ENCODE measurements around the gene CCL21. TPM values are rescaled to one million over a fixed set of nuclear protein-coding genes. Genes with fewer than 3 reads are reported as not detected.

Gene CCL21
- total RNA-seq, 1 experiment from 2014 or later, result not detected

GRCh38 chr9:34691936-34692315 is 18.0 kb downstream of the CCL21 start:
- Histone ChIP-seq H3K4me1 (peaks cover 4% of the 10 kb centered on the region; the same call in 1 of the 2 replicates), H3K27me3 (replicated peaks; ENCODE audit: control insufficient read depth, insufficient read depth, low read length) (no peaks in the 10 kb centered on the region), H3K36me3 (ENCODE audit: control insufficient read depth, insufficient read depth, low read length) (no peaks in the 10 kb centered on the region), H3K9me3 (no peaks in the 10 kb centered on the region), H3K4me3 (ENCODE audit: low read depth, low read length) (no peak overlapping the region)
- Mint-ChIP-seq H3K9me3 (ENCODE audit: unreplicated experiment) (no peaks in the 10 kb centered on the region), H3K27me3 (ENCODE audit: insufficient read depth, unreplicated experiment) (peaks cover 3% of the 10 kb centered on the region), H3K27ac (ENCODE audit: unreplicated experiment) (no peak overlapping the region), H3K4me1 (ENCODE audit: low read depth, unreplicated experiment) (peaks cover 6% of the 10 kb centered on the region), H3K4me3 (ENCODE audit: unreplicated experiment) (no peak overlapping the region), H3K36me3 (ENCODE audit: insufficient read depth, unreplicated experiment) (no peaks in the 10 kb centered on the region)
- intact Hi-C loops (cut with micrococcal nuclease; ENCODE audit: unreplicated experiment), result no loop called here
- ChIA-PET POLR2A (no interaction called here), CTCF (interaction anchor here (0.6 to 0.7 kb wide), 2 partner anchors 58 to 102 kb away, joined by 5 read pairs; partner anchors contain the start of gene CNTFR)
- no peak for DNase-seq
- no TSS peak for BruUV-seq (replicated peaks)
- no peak for TF ChIP-seq CTCF (IDR thresholded peaks at IDR 0.05; ENCODE audit: insufficient read depth in 1 of 2, low read depth in 1 of 2, low read length in 1 of 2, severe bottlenecking in 1 of 2, unreplicated experiment in 1 of 2)

- Mint-ChIP-seq H3K36me3 (ENCODE audit: insufficient read depth, unreplicated experiment) (no peaks in the 10 kb centered on the region), H3K4me3 (ENCODE audit: unreplicated experiment) (no peak within 1 kb of the TSS), H3K27ac (ENCODE audit: unreplicated experiment) (no peak within 1 kb of the TSS), H3K9me3 (ENCODE audit: unreplicated experiment) (no peaks in the 10 kb centered on the region), H3K27me3 (ENCODE audit: insufficient read depth, unreplicated experiment) (peaks cover 3% of the 10 kb centered on the region), H3K4me1 (ENCODE audit: low read depth, unreplicated experiment) (peaks cover 6% of the 10 kb centered on the region)
- Histone ChIP-seq H3K36me3 (ENCODE audit: control insufficient read depth, insufficient read depth, low read length) (no peaks in the 10 kb centered on the region), H3K27me3 (replicated peaks; ENCODE audit: control insufficient read depth, insufficient read depth, low read length) (no peaks in the 10 kb centered on the region), H3K4me1 (peaks cover 4% of the 10 kb centered on the region; the same call in 1 of the 2 replicates), H3K4me3 (ENCODE audit: low read depth, low read length) (no peak within 1 kb of the TSS), H3K9me3 (no peaks in the 10 kb centered on the region)
- ChIA-PET POLR2A (no interaction called here), CTCF (no interaction called here)
- intact Hi-C loops (cut with micrococcal nuclease; ENCODE audit: unreplicated experiment), result no loop called here
- DNase-seq, result no peak
- no peak for TF ChIP-seq CTCF (IDR thresholded peaks at IDR 0.05; ENCODE audit: insufficient read depth in 1 of 2, low read depth in 1 of 2, low read length in 1 of 2, severe bottlenecking in 1 of 2, unreplicated experiment in 1 of 2)
- no TSS peak for BruUV-seq (replicated peaks)
These were observed 18.7 kb downstream of the CCL21 start, which contains the start of gene CCL19 for GRCh38 chr9:34690983-34691935. CCL19 (minus strand) TSS chr9:34691276; CDS start chr9:34691139, 137 bp downstream.

GRCh38 chr9:34689512-34689911 is 20.4 kb downstream of the CCL21 start:
- Histone ChIP-seq H3K27me3 (replicated peaks; ENCODE audit: control insufficient read depth, insufficient read depth, low read length) (no peaks in the 10 kb centered on the region), H3K4me3 (ENCODE audit: low read depth, low read length) (no peak overlapping the region), H3K36me3 (ENCODE audit: control insufficient read depth, insufficient read depth, low read length) (no peaks in the 10 kb centered on the region), H3K4me1 (peaks cover 4% of the 10 kb centered on the region; the same call in 1 of the 2 replicates), H3K9me3 (no peaks in the 10 kb centered on the region)
- no peaks in the 10 kb centered on the region for H3K36me3 Mint-ChIP-seq (ENCODE audit: insufficient read depth, unreplicated experiment)
- no peaks in the 10 kb centered on the region for H3K9me3 Mint-ChIP-seq (ENCODE audit: unreplicated experiment)
- BruUV-seq (replicated peaks), result no TSS peak
- no peak for TF ChIP-seq CTCF (IDR thresholded peaks at IDR 0.05; ENCODE audit: insufficient read depth in 1 of 2, low read depth in 1 of 2, low read length in 1 of 2, severe bottlenecking in 1 of 2, unreplicated experiment in 1 of 2)
- CTCF ChIA-PET, result no interaction called here
- H3K27ac Mint-ChIP-seq (ENCODE audit: unreplicated experiment), result no peak overlapping the region
- intact Hi-C loops (cut with micrococcal nuclease; ENCODE audit: unreplicated experiment), result no loop called here
- POLR2A ChIA-PET, result no interaction called here
- DNase-seq, result no peak
- no peak overlapping the region for H3K4me3 Mint-ChIP-seq (ENCODE audit: unreplicated experiment)
- peaks cover 3% of the 10 kb centered on the region for H3K27me3 Mint-ChIP-seq (ENCODE audit: insufficient read depth, unreplicated experiment)
- peaks cover 6% of the 10 kb centered on the region for H3K4me1 Mint-ChIP-seq (ENCODE audit: low read depth, unreplicated experiment)
